Nephron progenitor cell (in vitro differentiated cells): ENCODE data around the gene STXBP3.
A peak's percentile ranks its signal among the peaks of the same experiment; 100 is the strongest.

Experiments used
- DNase-seq: peaks from one replicate; pipeline ENCODE4 v3.0.0; 2021
- H3K27ac Mint-ChIP-seq: 2 replicates; pipeline ENCODE4 v1.8.0; 2021; ENCODE audit warnings: mild to moderate bottlenecking, moderate library complexity, mixed read lengths
- H3K27me3 Mint-ChIP-seq: 2 replicates; pipeline ENCODE4 v1.8.0; 2021; ENCODE audit warnings: mild to moderate bottlenecking, low read depth, mixed read lengths; ENCODE audit not compliant: poor library complexity
- H3K36me3 Mint-ChIP-seq: 2 replicates; pipeline ENCODE4 v1.8.0; 2021; ENCODE audit warnings: low read depth, mixed read lengths
- H3K4me1 Mint-ChIP-seq: 2 replicates; pipeline ENCODE4 v1.8.0; 2021; ENCODE audit warnings: mixed read lengths
- H3K4me3 Mint-ChIP-seq: 2 replicates; pipeline ENCODE4 v1.8.0; 2021; ENCODE audit warnings: mild to moderate bottlenecking, moderate library complexity, mixed read lengths
- H3K9me3 Mint-ChIP-seq: 2 replicates; pipeline ENCODE4 v1.8.0; 2021; ENCODE audit warnings: mild to moderate bottlenecking, moderate library complexity, mixed read lengths
- CTCF ChIP-seq: fragments of 200-600 bp; sonication (generic); IDR thresholded peaks from 2 replicates; pipeline ENCODE4 v1.5.0; 2021; ENCODE audit warnings: antibody characterized with exemption

Gene STXBP3

GRCh38 chr1:108803548-108803947 is 57.1 kb downstream of the STXBP3 start:
- Mint-ChIP-seq H3K36me3 (peaks cover 70% of the 10 kb centered on the region), H3K4me1 (no peaks in the 10 kb centered on the region), H3K9me3 (no peaks in the 10 kb centered on the region), H3K27ac (peak overlapping the region; percentile 40), H3K4me3 (no peak overlapping the region), H3K27me3 (peaks cover 2% of the 10 kb centered on the region)
- no peak for DNase-seq
- no peak for TF ChIP-seq CTCF

- H3K4me3 Mint-ChIP-seq, result no peak overlapping the region
- H3K27me3 Mint-ChIP-seq, result peaks cover 2% of the 10 kb centered on the region
These were observed 62.0 kb downstream of the STXBP3 start for GRCh38 chr1:108808438-108808837.

GRCh38 chr1:108811611-108812010 is 65.1 kb downstream of the STXBP3 start:
- Mint-ChIP-seq H3K9me3 (no peaks in the 10 kb centered on the region), H3K27me3 (peaks cover 2% of the 10 kb centered on the region), H3K27ac (no peak overlapping the region), H3K36me3 (peaks cover 20% of the 10 kb centered on the region), H3K4me1 (peaks cover 49% of the 10 kb centered on the region), H3K4me3 (no peak overlapping the region)
- no peak for DNase-seq
- TF ChIP-seq CTCF, result no peak

More at GRCh38 chr1:108808438-108808837, 62.0 kb downstream of the STXBP3 start:
- TF ChIP-seq CTCF, result no peak
- Mint-ChIP-seq H3K27ac (peak overlapping the region; percentile 1), H3K9me3 (no peaks in the 10 kb centered on the region), H3K36me3 (peaks cover 34% of the 10 kb centered on the region), H3K4me1 (peaks cover 18% of the 10 kb centered on the region)
- no peak for DNase-seq

- H3K9me3 Mint-ChIP-seq, result no peaks in the 10 kb centered on the region
- no peak for DNase-seq
- peaks cover 8% of the 10 kb centered on the region for H3K36me3 Mint-ChIP-seq
- TF ChIP-seq CTCF, result no peak
- peaks cover 61% of the 10 kb centered on the region for H3K4me1 Mint-ChIP-seq
- H3K27me3 Mint-ChIP-seq, result no peaks in the 10 kb centered on the region
- no peak overlapping the region for H3K4me3 Mint-ChIP-seq
- H3K27ac Mint-ChIP-seq, result peak overlapping the region; percentile 36
These were observed 66.9 kb downstream of the STXBP3 start for GRCh38 chr1:108813326-108813725.

- no peak overlapping the region for H3K4me3 Mint-ChIP-seq
- no peaks in the 10 kb centered on the region for H3K9me3 Mint-ChIP-seq
- H3K27ac Mint-ChIP-seq, result peak overlapping the region; percentile 76
- H3K27me3 Mint-ChIP-seq, result no peaks in the 10 kb centered on the region
- peaks cover 61% of the 10 kb centered on the region for H3K4me1 Mint-ChIP-seq
- no peaks in the 10 kb centered on the region for H3K36me3 Mint-ChIP-seq
- no peak for TF ChIP-seq CTCF
- no peak for DNase-seq
These were observed 68.1 kb downstream of the STXBP3 start for GRCh38 chr1:108814343-108815125.

- H3K36me3 Mint-ChIP-seq, result no peaks in the 10 kb centered on the region
- no peak overlapping the region for H3K27ac Mint-ChIP-seq
- H3K9me3 Mint-ChIP-seq, result no peaks in the 10 kb centered on the region
- no peak overlapping the region for H3K4me3 Mint-ChIP-seq
- DNase-seq, result no peak
- no peaks in the 10 kb centered on the region for H3K27me3 Mint-ChIP-seq
- no peak for TF ChIP-seq CTCF
- H3K4me1 Mint-ChIP-seq, result peaks cover 53% of the 10 kb centered on the region
These were observed 69.1 kb downstream of the STXBP3 start for GRCh38 chr1:108815566-108815965.
